ENCODE data around the gene ARMC2. TPM values are rescaled to one million over a fixed set of nuclear protein-coding genes. Genes with fewer than 3 reads are reported as not detected.

The ARMC2 gene
- total RNA-seq, 4 donors from 2014 or later: 0.27 to 4.1 (median 1.2) TPM

GRCh38 chr6:108985301-108985700, 137.1 kb downstream of the ARMC2 start:
- intact Hi-C loops (cut with DNase I): no loop called here
- H3K27ac ChIP-seq: no peak overlapping the region
- no peaks in the 10 kb centered on the region for H3K27me3 ChIP-seq
- peaks cover 0 to 60% (median 29%) of the 10 kb centered on the region in 3 donors for H3K36me3 ChIP-seq
- H3K9me3 ChIP-seq: no peaks in the 10 kb centered on the region
- TF ChIP-seq POLR2A (IDR thresholded peaks at IDR 0.05) (no peak), CTCF (IDR thresholded peaks at IDR 0.05) (no peak)
- no peak for DNase-seq
- H3K4me3 ChIP-seq: no peak overlapping the region
- no peaks in the 10 kb centered on the region for H3K4me1 ChIP-seq

GRCh38 chr6:108987156-108987555, 138.9 kb downstream of the ARMC2 start:
- DNase-seq: no peak
- no peaks in the 10 kb centered on the region for H3K9me3 ChIP-seq
- no peaks in the 10 kb centered on the region for H3K27me3 ChIP-seq
- H3K4me3 ChIP-seq: no peak overlapping the region
- intact Hi-C loops (cut with DNase I): no loop called here
- no peaks in the 10 kb centered on the region for H3K4me1 ChIP-seq
- TF ChIP-seq CTCF (IDR thresholded peaks at IDR 0.05): no peak
- TF ChIP-seq POLR2A (IDR thresholded peaks at IDR 0.05): no peak
- H3K27ac ChIP-seq: no peak overlapping the region
- peaks cover 4 to 79% (median 42%) of the 10 kb centered on the region in 3 donors for H3K36me3 ChIP-seq

GRCh38 chr6:108988296-108988695, 140.1 kb downstream of the ARMC2 start:
- 84 to 92% methylated on average over 3 of the region's 3 CpGs for WGBS, 2 donors
- Histone ChIP-seq H3K36me3 (peaks cover 4 to 90% (median 48%) of the 10 kb centered on the region in 3 donors), H3K9me3 (no peaks in the 10 kb centered on the region), H3K27me3 (no peaks in the 10 kb centered on the region), H3K27ac (no peak overlapping the region), H3K4me3 (no peak overlapping the region), H3K4me1 (no peaks in the 10 kb centered on the region)
- intact Hi-C loops (cut with DNase I): no loop called here
- DNase-seq: no peak
- TF ChIP-seq POLR2A (IDR thresholded peaks at IDR 0.05): no peak

- WGBS, 2 donors: 96 to 97% methylated on average over 5 of the region's 5 CpGs
- no peak for DNase-seq
- no peaks in the 10 kb centered on the region for H3K9me3 ChIP-seq
- H3K27ac ChIP-seq: no peak overlapping the region
- H3K4me3 ChIP-seq: no peak overlapping the region
- no peaks in the 10 kb centered on the region for H3K27me3 ChIP-seq
- intact Hi-C loops (cut with DNase I): no loop called here
- H3K4me1 ChIP-seq: no peaks in the 10 kb centered on the region
- TF ChIP-seq CTCF (IDR thresholded peaks at IDR 0.05): no peak
- no peak for TF ChIP-seq POLR2A (IDR thresholded peaks at IDR 0.05)
- H3K36me3 ChIP-seq: peaks cover 4 to 95% (median 51%) of the 10 kb centered on the region in 3 donors
These were observed 140.5 kb downstream of the ARMC2 start for GRCh38 chr6:108988765-108989164.

- no peaks in the 10 kb centered on the region for H3K27me3 ChIP-seq
- intact Hi-C loops (cut with DNase I): no loop called here
- no peak overlapping the region for H3K4me3 ChIP-seq
- H3K4me1 ChIP-seq: no peaks in the 10 kb centered on the region
- H3K9me3 ChIP-seq: no peaks in the 10 kb centered on the region
- peaks cover 4 to 98% (median 53%) of the 10 kb centered on the region in 3 donors for H3K36me3 ChIP-seq
- DNase-seq: no peak
- WGBS, 2 donors: 90% methylated on average over 3 of the region's 3 CpGs
- no peak for TF ChIP-seq POLR2A (IDR thresholded peaks at IDR 0.05)
- no peak for TF ChIP-seq CTCF (IDR thresholded peaks at IDR 0.05)
- no peak overlapping the region for H3K27ac ChIP-seq
These were observed 141.5 kb downstream of the ARMC2 start for GRCh38 chr6:108989700-108990099.

- H3K27ac ChIP-seq: no peak overlapping the region
- WGBS, 2 donors: 83 to 100% methylated on average over 2 to 3 of the region's 3 CpGs
These were observed 145.7 kb downstream of the ARMC2 start for GRCh38 chr6:108993876-108994275.

More at GRCh38 chr6:108993876-108994275, 145.7 kb downstream of the ARMC2 start:
- H3K9me3 ChIP-seq: no peaks in the 10 kb centered on the region
- H3K4me3 ChIP-seq: no peak overlapping the region
- H3K27me3 ChIP-seq: no peaks in the 10 kb centered on the region
- TF ChIP-seq CTCF (IDR thresholded peaks at IDR 0.05) (no peak), POLR2A (IDR thresholded peaks at IDR 0.05) (no peak)
- intact Hi-C loops (cut with DNase I): no loop called here
- peaks cover 0 to 13% (median 0%) of the 10 kb centered on the region in 3 donors for H3K4me1 ChIP-seq
- no peak for DNase-seq
- peaks cover 4 to 100% (median 45%) of the 10 kb centered on the region in 3 donors for H3K36me3 ChIP-seq

Measured in esophagus squamous epithelium (tissue), 5 donors.